ENCODE measurements around the gene NDUFAF5.

DNA sequence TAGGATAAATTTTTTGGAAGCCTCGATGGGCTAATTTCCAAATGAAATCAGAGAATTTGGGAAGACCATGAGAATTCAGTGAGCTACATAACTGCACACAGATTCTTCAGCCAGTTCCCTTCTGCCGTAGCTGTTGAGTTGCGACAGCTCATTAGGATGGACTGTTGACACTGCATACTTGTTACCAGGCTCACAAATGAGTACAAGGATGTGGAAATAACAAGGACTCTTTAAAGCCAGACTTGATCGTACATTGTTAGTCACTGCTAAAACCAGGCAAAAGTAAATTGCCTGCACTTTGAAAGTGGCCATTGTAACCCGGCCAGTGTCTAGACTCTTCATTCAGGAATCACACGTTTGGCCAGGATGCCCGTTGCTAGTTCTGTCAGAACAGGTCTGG, 37.0 kb downstream of the NDUFAF5 start:
- TF ChIP-seq ZNF8 (CRISPR knock-in tag; IDR thresholded peaks at IDR 0.05) = no peak
- no peak for TF ChIP-seq RARB (CRISPR knock-in tag; IDR thresholded peaks at IDR 0.05)
- TF ChIP-seq PATZ1 (CRISPR knock-in tag; IDR thresholded peaks at IDR 0.05; ENCODE audit: borderline replicate concordance) = no peak
- TF ChIP-seq ZNF70 (CRISPR knock-in tag; IDR thresholded peaks at IDR 0.05) = no peak
- TF ChIP-seq CREB5 (CRISPR knock-in tag; IDR thresholded peaks at IDR 0.05; ENCODE audit: low read depth) = no peak
- TF ChIP-seq ARNTL (CRISPR knock-in tag; IDR thresholded peaks at IDR 0.05; ENCODE audit: borderline replicate concordance, low read depth) = no peak
- TF ChIP-seq OSR1 (CRISPR knock-in tag; IDR thresholded peaks at IDR 0.05) = no peak
- no peak for TF ChIP-seq TOX (CRISPR knock-in tag; IDR thresholded peaks at IDR 0.05; ENCODE audit: borderline replicate concordance)
- TF ChIP-seq ZNF565 (CRISPR knock-in tag; conservative IDR thresholded peaks at IDR 0.05; ENCODE audit: low read depth) = no peak
- no peak for TF ChIP-seq POU6F1 (CRISPR knock-in tag; IDR thresholded peaks at IDR 0.05; ENCODE audit: borderline replicate concordance, low read depth)
- TF ChIP-seq ZFP30 (CRISPR knock-in tag; IDR thresholded peaks at IDR 0.05) = no peak
